SK-N-SH (cell line): Measurements from ENCODE around the gene PBX3.

ENCODE experiments used
- NFIC ChIP-seq: IDR thresholded peaks from 2 replicates; pipeline ENCODE4 v1.4.0; 2012; ENCODE audit warnings: borderline replicate concordance
- NRF1 ChIP-seq: IDR thresholded peaks from 2 replicates; pipeline ENCODE4 v1.6.1; 2012; ENCODE audit warnings: low read depth, mild to moderate bottlenecking, low read length
- RAD21 ChIP-seq: IDR thresholded peaks from 2 replicates; pipeline ENCODE4 v1.6.1; 2012; ENCODE audit warnings: mild to moderate bottlenecking, low read length
- SMC3 ChIP-seq: IDR thresholded peaks from 2 replicates; pipeline ENCODE4 v1.6.1; 2012; ENCODE audit warnings: low read depth, low read length, improper control_type of control experiment

- TF ChIP-seq NRF1: no peak
- TF ChIP-seq SMC3: no peak
- no peak for TF ChIP-seq NFIC
- no peak for TF ChIP-seq RAD21
These were observed 239.8 kb downstream of the PBX3 start for GRCh38 chr9:125986966-125987365.
